Lung (tissue), 12 donors: ENCODE data around the gene AGPAT2. TPM values are rescaled to one million over a fixed set of nuclear protein-coding genes. Genes with fewer than 3 reads are reported as not detected.

Experiments
- ATAC-seq: fragments of 200-7000 bp; cut with Tn5 transposase; one replicate; pipeline ENCODE4 v1.9.1; 2020; ENCODE audit warnings: moderate number of reproducible peaks; ENCODE audit not compliant: insufficient read depth, low FRiP score
- DNase-seq, 3 donors: peaks; one replicate each; pipeline ENCODE4 v3.0.0-alpha.2; 2013 to 2017
- H3K27ac ChIP-seq, 2 donors: one replicate each; pipeline ENCODE4 v1.5.1; 2013; ENCODE audit warnings: mild to moderate bottlenecking in 2 of 2, moderate library complexity in 2 of 2, control low read depth in 1 of 2, inconsistent platforms in 1 of 2, low read depth in 1 of 2, low read length in 1 of 2
- H3K27me3 ChIP-seq, 3 donors: one replicate each; pipeline ENCODE4 v1.5.1; 2013; ENCODE audit warnings: low read length in 2 of 3; ENCODE audit not compliant: control insufficient read depth in 3 of 3, insufficient read depth in 3 of 3
- H3K36me3 ChIP-seq, 4 donors: one replicate each; pipeline ENCODE4 v1.5.1; 2013; ENCODE audit warnings: low read length in 4 of 4, mild to moderate bottlenecking in 1 of 4, moderate library complexity in 1 of 4; ENCODE audit not compliant: control insufficient read depth in 4 of 4, insufficient read depth in 4 of 4
- H3K4me1 ChIP-seq, 5 donors: one replicate each; pipeline ENCODE4 v1.5.1; 2013; ENCODE audit warnings: low read length in 5 of 5, mild to moderate bottlenecking in 2 of 5, moderate library complexity in 1 of 5; ENCODE audit not compliant: control insufficient read depth in 5 of 5, insufficient read depth in 5 of 5
- H3K4me3 ChIP-seq: one replicate; pipeline ENCODE4 v1.5.1; 2013; ENCODE audit warnings: mild to moderate bottlenecking, control low read depth, moderate library complexity
- H3K9ac ChIP-seq, 2 donors: one replicate each; pipeline ENCODE4 v1.5.1; 2013; ENCODE audit warnings: low read length in 2 of 2, control low read depth in 1 of 2; ENCODE audit not compliant: insufficient read depth in 1 of 2
- H3K9me3 ChIP-seq, 4 donors: one replicate each; pipeline ENCODE4 v1.5.1; 2013; ENCODE audit warnings: low read length in 3 of 4, mild to moderate bottlenecking in 1 of 4, moderate library complexity in 1 of 4; ENCODE audit not compliant: control insufficient read depth in 4 of 4, insufficient read depth in 3 of 4
- CTCF ChIP-seq: IDR thresholded peaks from 2 replicates; pipeline ENCODE4 v1.5.1; 2012; ENCODE audit warnings: mild to moderate bottlenecking; ENCODE audit errors: control extremely low read depth, extremely low read depth
- WGBS, 2 donors: extraction: QIAGEN DNeasy Blood & Tissue Kit; methylation state at CpG; one replicate each; pipeline ENCODE4 v1.1.7; 2013; 5-methylcytosine and 5-hydroxymethylcytosine counted together
- polyA plus RNA-seq, 2 donors: library from polyadenylated mRNA; stranded (reverse); fragments of 200-250 nt; gene quantifications; one replicate each; pipeline ENCODE4 v1.2.1, GENCODE V29; 2013
- total RNA-seq, 2 donors: library from RNA; depleted of rRNA in 1 of 2; stranded (reverse); fragments of >200 nt in 1 of 2; gene quantifications; one replicate each; pipeline ENCODE4 v1.2.1, GENCODE V29; 2014 to 2021
- donor health status: control.
- donor health status: control.
- donor health status: Bipolar disorder and iron deficiency.
- donor health status: healthy.
- donor health status: DM: yes; HTN: yes; CAD: no.

AGPAT2 gene
- total and polyA plus RNA-seq, 4 donors, result 81.7 to 277 (median 177) TPM

- DNase-seq (no peak), ATAC-seq (no peak)
- Histone ChIP-seq H3K9me3 (peaks cover 0 to 2% (median 0%) of the 10 kb centered on the region in 4 donors), H3K27ac (peak overlapping the region in 1 of 2 donors; percentile 20), H3K9ac (no peak overlapping the region), H3K4me1 (peaks cover 0 to 14% (median 0%) of the 10 kb centered on the region in 5 donors), H3K4me3 (no peak overlapping the region), H3K36me3 (no peaks in the 10 kb centered on the region), H3K27me3 (no peaks in the 10 kb centered on the region)
- TF ChIP-seq CTCF, result no peak
- 93 to 95% methylated on average over 11 of the region's 11 CpGs for WGBS, 2 donors
Measured at GRCh38 chr9:136651860-136652259, 35.4 kb downstream of the AGPAT2 start.

GRCh38 chr9:136650648-136651047, 36.6 kb downstream of the AGPAT2 start:
- 58 to 60% methylated on average over 10 of the region's 10 CpGs for WGBS, 2 donors
- no peak overlapping the region for H3K9ac ChIP-seq
- no peaks in the 10 kb centered on the region for H3K27me3 ChIP-seq
- H3K4me3 ChIP-seq, result no peak overlapping the region
- peak overlapping the region in 1 of 2 donors; percentile 52 for H3K27ac ChIP-seq
- ATAC-seq (no peak), DNase-seq (no peak)
- no peaks in the 10 kb centered on the region for H3K36me3 ChIP-seq
- H3K4me1 ChIP-seq, result peaks cover 0 to 10% (median 7%) of the 10 kb centered on the region in 5 donors
- H3K9me3 ChIP-seq, result peaks cover 0 to 2% (median 0%) of the 10 kb centered on the region in 4 donors
- no peak for TF ChIP-seq CTCF

- no peak overlapping the region for H3K4me3 ChIP-seq
- H3K9ac ChIP-seq, result no peak overlapping the region
- WGBS, 2 donors, result 73 to 88% methylated on average over 8 of the region's 8 CpGs
- DNase-seq (no peak), ATAC-seq (no peak)
- no peaks in the 10 kb centered on the region for H3K36me3 ChIP-seq
- no peak for TF ChIP-seq CTCF
- H3K9me3 ChIP-seq, result peaks cover 0 to 2% (median 0%) of the 10 kb centered on the region in 4 donors
- peaks cover 0 to 10% (median 6%) of the 10 kb centered on the region in 5 donors for H3K4me1 ChIP-seq
- H3K27me3 ChIP-seq, result no peaks in the 10 kb centered on the region
- no peak overlapping the region for H3K27ac ChIP-seq
Measured at GRCh38 chr9:136650021-136650420, 37.2 kb downstream of the AGPAT2 start.

- WGBS, 2 donors, result 10 to 23% methylated on average over 16 of the region's 16 CpGs
- Histone ChIP-seq H3K4me1 (peaks cover 0 to 22% (median 5%) of the 10 kb centered on the region in 5 donors), H3K9me3 (no peaks in the 10 kb centered on the region), H3K9ac (no peak overlapping the region), H3K4me3 (no peak overlapping the region), H3K27ac (peak overlapping the region; percentile 71 to 80), H3K36me3 (no peaks in the 10 kb centered on the region), H3K27me3 (no peaks in the 10 kb centered on the region)
- ATAC-seq (no peak), DNase-seq (peak in 2 of 3 donors; percentile 57 to 67)
- TF ChIP-seq CTCF, result no peak
Measured at GRCh38 chr9:136648751-136649150, 38.5 kb downstream of the AGPAT2 start.
